GM19467 (cell line): ENCODE data around the gene CWC25.

Experiments used
- ATAC-seq: cut with Tn5 transposase; IDR thresholded peaks from one replicate; pipeline ENCODE4 v1.9.1; 2021; ENCODE audit warnings: mild to moderate bottlenecking, moderate library complexity; ENCODE audit not compliant: unreplicated experiment

Gene CWC25

GRCh38 chr17:38853292-38854219 is 28.4 kb upstream of the CWC25 start, which contains the start of gene RPL23:
TSS of gene RPL23 (minus strand) at chr17:38853721. CDS start at chr17:38853710, 11 bp downstream.
- peak; percentile 65 for ATAC-seq

- peak; percentile 5 for ATAC-seq
These were observed 27.7 kb upstream of the CWC25 start for GRCh38 chr17:38852771-38853291.

DNA sequence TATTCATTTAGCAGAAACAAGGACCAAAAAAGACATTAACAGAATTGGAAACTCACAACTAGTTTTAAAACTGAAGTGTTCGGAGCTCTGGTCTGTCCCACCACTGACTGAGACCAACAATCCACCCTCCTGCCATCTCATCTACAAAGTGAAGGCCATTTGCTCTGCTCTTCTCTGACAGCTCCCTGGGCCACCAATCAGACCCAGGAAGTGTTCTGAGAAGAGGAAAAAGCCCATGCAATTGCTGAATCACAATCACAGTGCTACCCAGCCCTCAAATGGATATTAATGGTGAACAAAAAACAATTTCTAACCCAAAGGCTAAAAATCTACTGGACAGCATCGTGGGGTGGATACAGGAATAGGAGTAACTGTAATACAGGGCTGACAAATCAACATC is 26.3 kb upstream of the CWC25 start:
- no peak for ATAC-seq

DNA sequence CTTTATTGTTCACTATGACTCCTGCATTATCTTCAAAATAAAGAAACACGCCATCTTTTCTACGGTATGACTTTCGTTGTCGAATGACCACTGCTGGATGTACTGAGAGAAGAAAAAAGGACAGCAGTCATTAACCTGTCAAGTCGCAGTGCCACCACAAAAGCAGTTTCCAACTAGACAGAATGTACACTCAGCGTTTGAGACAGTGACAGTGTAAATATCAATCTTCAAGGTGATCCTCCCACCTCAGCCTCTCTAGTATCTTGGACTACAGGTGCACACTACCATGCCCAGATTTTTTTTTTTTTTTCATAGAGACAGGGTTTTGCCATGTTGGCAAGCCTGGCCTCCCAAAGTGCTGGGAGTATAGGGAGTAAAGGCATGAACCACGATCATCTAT is 25.3 kb upstream of the CWC25 start:
- ATAC-seq: no peak

GRCh38 chr17:38848939-38849605 is 24.0 kb upstream of the CWC25 start:
- no peak for ATAC-seq

GRCh38 chr17:38848557-38848891 is 23.4 kb upstream of the CWC25 start:
- no peak for ATAC-seq

DNA sequence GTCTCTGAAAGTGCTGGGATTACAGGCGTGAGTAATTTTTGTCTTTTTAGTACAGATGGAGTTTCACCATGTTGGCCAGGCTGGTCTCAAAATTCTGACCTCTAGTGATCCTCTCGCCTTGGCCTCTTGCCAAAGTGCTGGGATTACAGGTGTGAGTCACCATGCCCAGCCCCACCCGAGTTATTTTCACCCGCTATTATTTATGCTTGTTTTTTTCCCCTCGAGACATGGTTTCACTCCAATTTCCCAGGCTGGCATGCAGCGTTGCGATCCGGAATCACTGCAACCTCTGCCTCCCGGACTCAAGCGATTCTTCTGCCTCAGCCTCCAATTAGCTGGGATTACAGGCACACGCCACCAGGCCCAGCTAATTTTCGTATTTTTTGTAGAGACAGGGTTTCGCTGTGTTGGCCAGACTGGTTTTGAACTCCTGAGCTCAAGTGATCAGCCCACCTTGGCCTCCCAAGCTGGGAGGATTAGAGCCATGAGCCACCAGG is 19.2 kb upstream of the CWC25 start:
- no peak for ATAC-seq

DNA sequence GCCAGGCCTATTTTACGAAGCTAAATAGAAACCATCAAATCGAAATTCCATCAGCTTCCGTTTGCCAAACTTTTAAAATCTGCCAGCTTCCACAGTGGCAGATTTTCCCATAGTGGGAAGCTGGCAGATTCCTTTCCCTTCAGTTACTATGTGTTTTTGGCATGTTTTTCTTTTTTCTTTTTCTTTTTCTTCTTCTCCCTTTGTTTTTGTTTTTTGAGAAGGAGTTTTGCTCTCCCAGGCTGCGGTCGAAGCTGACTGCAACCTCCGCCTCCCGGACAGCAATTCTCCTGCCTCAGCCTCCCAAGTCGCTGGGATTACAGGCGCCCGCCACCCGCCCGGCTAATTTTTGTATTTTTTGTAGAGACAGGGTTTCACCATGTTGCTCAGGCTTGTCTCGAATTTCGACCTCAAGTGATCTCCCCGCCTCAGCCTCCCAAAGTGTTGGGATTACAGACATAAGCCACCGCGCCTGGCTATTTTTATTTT is 684 bp upstream of the CWC25 start:
- no peak for ATAC-seq

- no peak for ATAC-seq
These were observed 9.4 kb downstream of the CWC25 start for GRCh38 chr17:38815576-38816193.

- ATAC-seq: no peak
These were observed 15.3 kb downstream of the CWC25 start for GRCh38 chr17:38809828-38810227.

- ATAC-seq: no peak
These were observed 24.8 kb downstream of the CWC25 start for GRCh38 chr17:38800237-38800760.

DNA sequence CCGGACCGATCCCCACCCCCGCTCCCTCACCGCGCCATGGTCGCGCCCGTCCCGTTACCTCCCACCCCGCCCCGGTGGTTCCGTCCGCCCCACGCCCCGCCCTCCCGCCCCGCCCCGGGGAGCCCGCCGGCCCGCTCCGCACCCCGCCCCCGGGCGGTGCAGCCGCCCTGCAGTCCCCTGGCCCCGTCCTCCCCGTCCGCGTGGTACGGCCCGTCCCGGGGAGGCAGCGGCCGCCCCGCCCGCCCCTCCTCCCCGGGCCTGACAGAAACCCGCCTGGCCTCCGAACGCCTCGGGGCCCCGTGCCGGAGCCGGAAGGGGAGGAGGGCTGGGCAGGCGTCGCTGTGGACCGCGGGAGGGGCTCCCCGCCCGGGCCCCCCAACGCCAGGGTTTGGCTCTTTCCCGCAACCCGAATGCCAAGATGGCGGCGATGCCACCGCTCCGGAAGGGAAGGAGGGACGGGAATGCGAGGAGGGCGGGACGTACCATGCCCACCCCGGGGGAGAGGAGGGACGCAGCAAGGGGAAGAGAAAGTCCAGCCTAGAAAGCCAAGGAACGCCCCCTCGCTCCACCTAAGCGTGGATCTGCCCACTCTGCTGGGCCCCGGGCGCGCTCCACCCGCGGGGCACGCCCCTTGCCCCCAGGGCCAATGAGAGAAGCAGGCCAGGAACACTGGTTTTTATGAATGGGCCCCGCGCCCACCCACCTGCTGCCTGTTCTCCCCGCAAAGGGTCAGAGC is 25.5 kb downstream of the CWC25 start, which contains the start of gene PIP4K2B:
PIP4K2B (minus strand) TSS at position 56 of the 736 bp plus-strand sequence. CDS start 132 bp downstream, outside the sequence.
- ATAC-seq: peak; percentile 80

- peak; percentile 24 for ATAC-seq
These were observed 26.3 kb downstream of the CWC25 start for GRCh38 chr17:38798614-38799500.

DNA sequence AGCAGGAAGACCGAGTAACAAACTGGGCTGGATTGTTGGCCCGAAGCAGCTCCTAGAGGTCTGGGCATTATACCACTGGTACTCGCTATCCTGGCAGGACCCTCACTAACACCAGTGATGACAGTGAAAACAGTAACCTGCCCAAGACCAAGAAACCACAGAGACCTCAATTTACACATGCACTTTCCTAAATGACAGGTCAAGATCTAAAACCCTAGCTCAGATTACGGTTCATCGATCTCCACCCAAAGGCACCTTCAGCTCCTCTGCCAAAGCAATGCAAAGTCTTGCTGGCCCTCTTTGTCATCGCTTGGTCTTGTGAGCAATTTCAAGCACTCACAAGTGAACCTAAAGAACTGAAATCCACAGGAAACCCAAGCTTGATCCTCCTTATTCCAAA is 27.3 kb downstream of the CWC25 start:
- ATAC-seq: no peak

DNA sequence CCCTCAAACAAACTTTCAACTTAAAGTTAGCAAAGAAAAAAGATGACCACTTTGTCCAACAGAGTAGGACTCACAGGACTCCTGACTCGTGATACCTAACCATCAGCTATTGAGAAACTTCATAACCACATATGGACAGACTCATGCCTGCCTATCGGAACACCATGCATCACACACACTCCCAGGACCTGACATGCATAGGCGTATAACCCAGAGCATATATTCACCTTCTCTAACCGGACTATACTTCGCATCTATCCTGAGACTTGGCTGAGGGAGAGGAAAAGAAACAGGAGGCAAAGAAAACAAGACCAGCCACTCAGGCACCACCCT is 28.0 kb downstream of the CWC25 start:
- no peak for ATAC-seq

DNA sequence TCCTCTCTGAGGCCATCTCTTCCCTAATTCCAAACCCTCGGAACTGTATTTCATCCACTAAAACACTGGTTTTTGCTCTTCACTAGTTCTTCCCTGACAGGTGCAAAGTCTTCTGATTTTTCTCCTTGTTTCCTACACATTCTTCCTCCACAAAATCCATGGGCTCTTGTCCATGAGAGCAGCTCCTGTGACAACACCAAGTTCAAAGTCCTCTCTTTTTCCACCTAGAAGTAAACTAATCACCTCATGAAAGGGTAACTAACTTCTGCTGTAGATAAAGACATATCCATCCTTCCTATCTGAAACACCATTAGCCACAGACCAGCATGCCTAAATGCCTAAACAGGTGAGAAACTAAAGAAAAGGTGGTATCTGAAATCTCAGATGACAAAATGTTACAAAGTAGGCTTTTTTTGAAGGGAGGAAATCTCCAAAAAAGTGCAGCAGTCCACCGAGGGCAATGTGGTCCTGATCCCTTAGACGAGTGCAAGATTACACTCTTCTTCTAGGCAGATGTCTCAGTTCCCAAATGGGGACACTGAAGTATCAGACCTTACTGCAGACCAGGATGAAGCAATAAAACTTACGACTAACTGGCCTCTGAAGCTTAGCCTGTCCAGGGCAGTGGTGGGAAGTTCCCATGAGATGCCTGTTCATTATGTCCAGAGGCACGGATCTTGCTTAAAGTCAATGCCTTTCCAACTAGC is 28.5 kb downstream of the CWC25 start:
- no peak for ATAC-seq

DNA sequence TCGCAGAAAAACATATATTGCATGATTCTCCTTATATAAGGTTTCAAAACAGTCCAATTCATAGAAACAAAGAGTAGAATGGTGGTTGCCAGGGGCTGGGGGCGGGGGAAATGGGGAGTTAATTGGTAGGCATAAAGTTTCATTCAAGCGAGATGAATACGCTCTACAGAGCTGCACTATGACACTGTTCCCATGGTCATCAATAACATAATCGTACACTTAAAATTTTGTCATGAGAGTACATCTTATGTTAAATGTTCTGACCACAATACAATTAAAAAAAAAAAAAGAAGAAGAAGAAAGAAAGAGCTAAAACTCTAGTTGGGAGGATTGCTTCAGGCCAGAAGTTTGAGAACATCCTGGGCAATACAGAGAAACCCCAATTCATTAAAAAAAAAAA is 30.9 kb downstream of the CWC25 start:
- ATAC-seq: no peak

DNA sequence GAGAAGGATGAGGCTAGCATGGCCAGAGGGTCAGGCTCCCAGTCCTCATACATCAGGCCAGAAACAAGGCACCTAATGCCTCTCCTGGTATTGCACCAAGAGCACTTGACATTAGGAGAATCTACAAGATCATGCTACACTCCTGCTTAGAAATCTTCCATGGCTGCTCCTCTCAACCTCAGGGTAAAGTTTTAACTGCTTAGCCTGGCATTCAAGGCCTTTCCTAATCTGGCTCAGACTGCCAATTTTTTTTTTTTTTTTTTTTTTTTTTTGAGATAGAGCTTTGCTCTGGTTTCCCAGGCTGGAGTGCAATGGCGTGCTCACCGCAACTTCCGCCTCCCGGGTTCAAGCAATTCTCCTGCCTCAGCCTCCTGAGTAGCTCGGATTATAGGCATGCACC is 34.0 kb downstream of the CWC25 start:
- no peak for ATAC-seq
